Measurements from ENCODE around the gene GTF2IRD1. TPM values are rescaled to one million over a fixed set of nuclear protein-coding genes. Genes with fewer than 3 reads are reported as not detected.

Gene GTF2IRD1
- total and polyA plus RNA-seq, 2 experiments from 2014 or later, result 28.7 to 37.1 TPM

DNA sequence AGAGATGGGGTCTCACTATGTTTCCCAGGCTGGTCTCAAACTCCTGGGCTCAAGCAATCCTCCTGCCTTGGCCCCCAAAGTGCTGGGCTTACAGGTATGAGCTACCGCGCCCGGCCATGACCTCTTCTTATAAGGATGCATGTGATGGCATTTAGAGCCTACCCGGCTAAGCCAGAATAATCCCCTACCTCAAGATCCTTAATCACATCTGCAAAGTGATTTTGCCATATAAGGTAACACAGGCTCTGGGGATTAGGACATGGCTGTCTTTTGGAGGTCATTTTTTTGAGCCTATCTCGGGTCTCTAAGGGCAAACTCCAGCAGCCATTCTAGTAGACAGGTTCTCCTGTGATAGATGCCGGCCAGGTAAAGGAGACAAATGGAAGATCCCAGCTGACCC is 39.6 kb downstream of the GTF2IRD1 start:
- no peak overlapping the region for H2AFZ ChIP-seq
- ATAC-seq (no peak), DNase-seq (ENCODE audit: low spot score) (no peak)
- H3K27ac Mint-ChIP-seq, result no peak overlapping the region
- H3K4me1 Mint-ChIP-seq, result peaks cover 5% of the 10 kb centered on the region
- H3K79me2 ChIP-seq (replicated peaks; ENCODE audit: insufficient read depth), result peaks cover 53% of the 10 kb centered on the region
- no peak overlapping the region for H3K4me2 ChIP-seq
- H3K9me3 Mint-ChIP-seq, result peaks cover 14% of the 10 kb centered on the region; the same call in 2 of the 3 replicates
- H3K4me3 ChIP-seq, result no peak overlapping the region
- no peaks in the 10 kb centered on the region for H3K36me3 ChIP-seq (ENCODE audit: insufficient read depth)
- H4K20me1 ChIP-seq (replicated peaks; ENCODE audit: insufficient read depth), result peaks cover 6% of the 10 kb centered on the region
- no peaks in the 10 kb centered on the region for H3K4me1 ChIP-seq (ENCODE audit: insufficient read depth)
- peaks cover 13% of the 10 kb centered on the region for H3K27me3 Mint-ChIP-seq (ENCODE audit: insufficient read depth, low read depth, poor library complexity)
- H3K27me3 ChIP-seq (ENCODE audit: insufficient read depth), result no peaks in the 10 kb centered on the region
- H3K4me3 Mint-ChIP-seq, result no peak overlapping the region
- no peak overlapping the region for H3K27ac ChIP-seq (ENCODE audit: low read depth)
- H3K9me2 ChIP-seq (ENCODE audit: insufficient read depth), result no peaks in the 10 kb centered on the region
- H3K36me3 Mint-ChIP-seq (ENCODE audit: low read depth), result peaks cover 39% of the 10 kb centered on the region
- TF ChIP-seq STAT1 (IDR thresholded peaks at IDR 0.05; ENCODE audit: unreplicated experiment), result no peak
- TF ChIP-seq ZNF114 (CRISPR knock-in tag; IDR thresholded peaks at IDR 0.05), result no peak
- no peak for TF ChIP-seq EZH2phosphoT487 (IDR thresholded peaks at IDR 0.05; ENCODE audit: unreplicated experiment)
- TF ChIP-seq, protein P1, sequence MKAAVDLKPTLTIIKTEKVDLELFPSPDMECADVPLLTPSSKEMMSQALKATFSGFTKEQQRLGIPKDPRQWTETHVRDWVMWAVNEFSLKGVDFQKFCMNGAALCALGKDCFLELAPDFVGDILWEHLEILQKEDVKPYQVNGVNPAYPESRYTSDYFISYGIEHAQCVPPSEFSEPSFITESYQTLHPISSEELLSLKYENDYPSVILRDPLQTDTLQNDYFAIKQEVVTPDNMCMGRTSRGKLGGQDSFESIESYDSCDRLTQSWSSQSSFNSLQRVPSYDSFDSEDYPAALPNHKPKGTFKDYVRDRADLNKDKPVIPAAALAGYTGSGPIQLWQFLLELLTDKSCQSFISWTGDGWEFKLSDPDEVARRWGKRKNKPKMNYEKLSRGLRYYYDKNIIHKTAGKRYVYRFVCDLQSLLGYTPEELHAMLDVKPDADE (IDR thresholded peaks at IDR 0.05), result no peak
- TF ChIP-seq, protein P2, sequence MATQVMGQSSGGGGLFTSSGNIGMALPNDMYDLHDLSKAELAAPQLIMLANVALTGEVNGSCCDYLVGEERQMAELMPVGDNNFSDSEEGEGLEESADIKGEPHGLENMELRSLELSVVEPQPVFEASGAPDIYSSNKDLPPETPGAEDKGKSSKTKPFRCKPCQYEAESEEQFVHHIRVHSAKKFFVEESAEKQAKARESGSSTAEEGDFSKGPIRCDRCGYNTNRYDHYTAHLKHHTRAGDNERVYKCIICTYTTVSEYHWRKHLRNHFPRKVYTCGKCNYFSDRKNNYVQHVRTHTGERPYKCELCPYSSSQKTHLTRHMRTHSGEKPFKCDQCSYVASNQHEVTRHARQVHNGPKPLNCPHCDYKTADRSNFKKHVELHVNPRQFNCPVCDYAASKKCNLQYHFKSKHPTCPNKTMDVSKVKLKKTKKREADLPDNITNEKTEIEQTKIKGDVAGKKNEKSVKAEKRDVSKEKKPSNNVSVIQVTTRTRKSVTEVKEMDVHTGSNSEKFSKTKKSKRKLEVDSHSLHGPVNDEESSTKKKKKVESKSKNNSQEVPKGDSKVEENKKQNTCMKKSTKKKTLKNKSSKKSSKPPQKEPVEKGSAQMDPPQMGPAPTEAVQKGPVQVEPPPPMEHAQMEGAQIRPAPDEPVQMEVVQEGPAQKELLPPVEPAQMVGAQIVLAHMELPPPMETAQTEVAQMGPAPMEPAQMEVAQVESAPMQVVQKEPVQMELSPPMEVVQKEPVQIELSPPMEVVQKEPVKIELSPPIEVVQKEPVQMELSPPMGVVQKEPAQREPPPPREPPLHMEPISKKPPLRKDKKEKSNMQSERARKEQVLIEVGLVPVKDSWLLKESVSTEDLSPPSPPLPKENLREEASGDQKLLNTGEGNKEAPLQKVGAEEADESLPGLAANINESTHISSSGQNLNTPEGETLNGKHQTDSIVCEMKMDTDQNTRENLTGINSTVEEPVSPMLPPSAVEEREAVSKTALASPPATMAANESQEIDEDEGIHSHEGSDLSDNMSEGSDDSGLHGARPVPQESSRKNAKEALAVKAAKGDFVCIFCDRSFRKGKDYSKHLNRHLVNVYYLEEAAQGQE (IDR thresholded peaks at IDR 0.05; ENCODE audit: unreplicated experiment), result no peak
- no peak for TF ChIP-seq ZNF331 (CRISPR knock-in tag; IDR thresholded peaks at IDR 0.05; ENCODE audit: low read depth)
- TF ChIP-seq NANOG (IDR thresholded peaks at IDR 0.05; ENCODE audit: borderline replicate concordance), result no peak
- TF ChIP-seq POLR2AphosphoS5 (IDR thresholded peaks at IDR 0.05; ENCODE audit: low read depth), result no peak
- TF ChIP-seq, protein P3, sequence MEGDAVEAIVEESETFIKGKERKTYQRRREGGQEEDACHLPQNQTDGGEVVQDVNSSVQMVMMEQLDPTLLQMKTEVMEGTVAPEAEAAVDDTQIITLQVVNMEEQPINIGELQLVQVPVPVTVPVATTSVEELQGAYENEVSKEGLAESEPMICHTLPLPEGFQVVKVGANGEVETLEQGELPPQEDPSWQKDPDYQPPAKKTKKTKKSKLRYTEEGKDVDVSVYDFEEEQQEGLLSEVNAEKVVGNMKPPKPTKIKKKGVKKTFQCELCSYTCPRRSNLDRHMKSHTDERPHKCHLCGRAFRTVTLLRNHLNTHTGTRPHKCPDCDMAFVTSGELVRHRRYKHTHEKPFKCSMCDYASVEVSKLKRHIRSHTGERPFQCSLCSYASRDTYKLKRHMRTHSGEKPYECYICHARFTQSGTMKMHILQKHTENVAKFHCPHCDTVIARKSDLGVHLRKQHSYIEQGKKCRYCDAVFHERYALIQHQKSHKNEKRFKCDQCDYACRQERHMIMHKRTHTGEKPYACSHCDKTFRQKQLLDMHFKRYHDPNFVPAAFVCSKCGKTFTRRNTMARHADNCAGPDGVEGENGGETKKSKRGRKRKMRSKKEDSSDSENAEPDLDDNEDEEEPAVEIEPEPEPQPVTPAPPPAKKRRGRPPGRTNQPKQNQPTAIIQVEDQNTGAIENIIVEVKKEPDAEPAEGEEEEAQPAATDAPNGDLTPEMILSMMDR (conservative IDR thresholded peaks at IDR 0.05; ENCODE audit: low read depth in 2 of 2), result no peak
- TF ChIP-seq EZH2 (IDR thresholded peaks at IDR 0.05; ENCODE audit: low read depth, unreplicated experiment), result no peak
- TF ChIP-seq JUNB (IDR thresholded peaks at IDR 0.05; ENCODE audit: unreplicated experiment), result no peak
- TF ChIP-seq, protein P4, sequence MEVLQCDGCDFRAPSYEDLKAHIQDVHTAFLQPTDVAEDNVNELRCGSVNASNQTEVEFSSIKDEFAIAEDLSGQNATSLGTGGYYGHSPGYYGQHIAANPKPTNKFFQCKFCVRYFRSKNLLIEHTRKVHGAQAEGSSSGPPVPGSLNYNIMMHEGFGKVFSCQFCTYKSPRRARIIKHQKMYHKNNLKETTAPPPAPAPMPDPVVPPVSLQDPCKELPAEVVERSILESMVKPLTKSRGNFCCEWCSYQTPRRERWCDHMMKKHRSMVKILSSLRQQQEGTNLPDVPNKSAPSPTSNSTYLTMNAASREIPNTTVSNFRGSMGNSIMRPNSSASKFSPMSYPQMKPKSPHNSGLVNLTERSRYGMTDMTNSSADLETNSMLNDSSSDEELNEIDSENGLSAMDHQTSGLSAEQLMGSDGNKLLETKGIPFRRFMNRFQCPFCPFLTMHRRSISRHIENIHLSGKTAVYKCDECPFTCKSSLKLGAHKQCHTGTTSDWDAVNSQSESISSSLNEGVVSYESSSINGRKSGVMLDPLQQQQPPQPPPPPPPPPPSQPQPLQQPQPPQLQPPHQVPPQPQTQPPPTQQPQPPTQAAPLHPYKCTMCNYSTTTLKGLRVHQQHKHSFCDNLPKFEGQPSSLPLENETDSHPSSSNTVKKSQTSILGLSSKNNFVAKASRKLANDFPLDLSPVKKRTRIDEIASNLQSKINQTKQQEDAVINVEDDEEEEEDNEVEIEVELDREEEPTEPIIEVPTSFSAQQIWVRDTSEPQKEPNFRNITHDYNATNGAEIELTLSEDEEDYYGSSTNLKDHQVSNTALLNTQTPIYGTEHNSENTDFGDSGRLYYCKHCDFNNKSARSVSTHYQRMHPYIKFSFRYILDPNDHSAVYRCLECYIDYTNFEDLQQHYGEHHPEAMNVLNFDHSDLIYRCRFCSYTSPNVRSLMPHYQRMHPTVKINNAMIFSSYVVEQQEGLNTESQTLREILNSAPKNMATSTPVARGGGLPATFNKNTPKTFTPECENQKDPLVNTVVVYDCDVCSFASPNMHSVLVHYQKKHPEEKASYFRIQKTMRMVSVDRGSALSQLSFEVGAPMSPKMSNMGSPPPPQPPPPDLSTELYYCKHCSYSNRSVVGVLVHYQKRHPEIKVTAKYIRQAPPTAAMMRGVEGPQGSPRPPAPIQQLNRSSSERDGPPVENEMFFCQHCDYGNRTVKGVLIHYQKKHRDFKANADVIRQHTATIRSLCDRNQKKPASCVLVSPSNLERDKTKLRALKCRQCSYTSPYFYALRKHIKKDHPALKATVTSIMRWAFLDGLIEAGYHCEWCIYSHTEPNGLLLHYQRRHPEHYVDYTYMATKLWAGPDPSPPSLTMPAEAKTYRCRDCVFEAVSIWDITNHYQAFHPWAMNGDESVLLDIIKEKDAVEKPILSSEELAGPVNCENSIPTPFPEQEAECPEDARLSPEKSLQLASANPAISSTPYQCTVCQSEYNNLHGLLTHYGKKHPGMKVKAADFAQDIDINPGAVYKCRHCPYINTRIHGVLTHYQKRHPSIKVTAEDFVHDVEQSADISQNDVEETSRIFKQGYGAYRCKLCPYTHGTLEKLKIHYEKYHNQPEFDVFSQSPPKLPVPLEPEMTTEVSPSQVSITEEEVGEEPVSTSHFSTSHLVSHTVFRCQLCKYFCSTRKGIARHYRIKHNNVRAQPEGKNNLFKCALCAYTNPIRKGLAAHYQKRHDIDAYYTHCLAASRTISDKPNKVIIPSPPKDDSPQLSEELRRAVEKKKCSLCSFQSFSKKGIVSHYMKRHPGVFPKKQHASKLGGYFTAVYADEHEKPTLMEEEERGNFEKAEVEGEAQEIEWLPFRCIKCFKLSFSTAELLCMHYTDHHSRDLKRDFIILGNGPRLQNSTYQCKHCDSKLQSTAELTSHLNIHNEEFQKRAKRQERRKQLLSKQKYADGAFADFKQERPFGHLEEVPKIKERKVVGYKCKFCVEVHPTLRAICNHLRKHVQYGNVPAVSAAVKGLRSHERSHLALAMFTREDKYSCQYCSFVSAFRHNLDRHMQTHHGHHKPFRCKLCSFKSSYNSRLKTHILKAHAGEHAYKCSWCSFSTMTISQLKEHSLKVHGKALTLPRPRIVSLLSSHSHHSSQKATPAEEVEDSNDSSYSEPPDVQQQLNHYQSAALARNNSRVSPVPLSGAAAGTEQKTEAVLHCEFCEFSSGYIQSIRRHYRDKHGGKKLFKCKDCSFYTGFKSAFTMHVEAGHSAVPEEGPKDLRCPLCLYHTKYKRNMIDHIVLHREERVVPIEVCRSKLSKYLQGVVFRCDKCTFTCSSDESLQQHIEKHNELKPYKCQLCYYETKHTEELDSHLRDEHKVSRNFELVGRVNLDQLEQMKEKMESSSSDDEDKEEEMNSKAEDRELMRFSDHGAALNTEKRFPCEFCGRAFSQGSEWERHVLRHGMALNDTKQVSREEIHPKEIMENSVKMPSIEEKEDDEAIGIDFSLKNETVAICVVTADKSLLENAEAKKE (CRISPR knock-in tag; IDR thresholded peaks at IDR 0.05), result no peak
- TF ChIP-seq CREB1 (CRISPR knock-in tag; IDR thresholded peaks at IDR 0.05; ENCODE audit: low read depth), result no peak
- H3F3A ChIP-seq (replicated peaks; ENCODE audit: low read depth), result 0 out of 2 replicates have a peak, but pooled peaks cover 8% of the 10 kb centered on the region
